ENCODE data around the gene DLK1. TPM values are rescaled to one million over a fixed set of nuclear protein-coding genes. Genes with fewer than 3 reads are reported as not detected.

Gene DLK1
- polyA plus RNA-seq, 1 donor (not counting 4 experiments of a cell fraction or from before 2014, with no cell fraction given) = not detected

DNA sequence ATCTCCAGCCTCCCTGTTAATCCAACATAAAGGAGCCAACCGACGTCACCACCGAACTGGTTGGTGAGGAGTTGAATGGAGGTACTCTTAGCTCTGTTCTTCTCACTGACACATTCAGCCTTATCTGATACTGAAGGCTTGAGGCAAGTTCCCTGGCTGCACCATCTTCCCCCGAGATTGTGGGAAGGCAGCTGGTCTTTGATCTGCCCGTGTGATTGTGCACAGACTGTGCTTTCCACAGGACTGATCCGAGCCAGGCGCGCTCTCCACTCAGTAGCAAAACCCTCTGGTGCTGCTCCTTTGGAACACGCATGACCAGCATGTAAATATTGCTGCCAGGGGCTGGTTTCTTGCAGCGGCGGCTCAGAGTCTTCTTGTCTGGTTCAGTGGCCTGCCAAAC lies 30.1 kb upstream of the DLK1 start:
- Histone ChIP-seq H3K27me3 (ENCODE audit: control insufficient read depth, extremely low read depth, insufficient read depth, low read length) (no peaks in the 10 kb centered on the region), H3K79me2 (ENCODE audit: control insufficient read depth, insufficient read depth, low read length) (no peaks in the 10 kb centered on the region), H3K4me2 (ENCODE audit: control insufficient read depth, extremely low read depth, insufficient read depth, low read depth, low read length) (no peak overlapping the region), H3K4me3 (ENCODE audit: control insufficient read depth in 2 of 3, extremely low read depth in 1 of 3, insufficient read depth in 2 of 3, low read depth in 1 of 3, low read length in 3 of 3) (no peak overlapping the region), H3K9me3 (ENCODE audit: control insufficient read depth, low read depth, low read length) (no peaks in the 10 kb centered on the region), H3K4me1 (ENCODE audit: control insufficient read depth, extremely low read depth, insufficient read depth, low read length) (peaks cover 31% of the 10 kb centered on the region), H3K27ac (ENCODE audit: control insufficient read depth, insufficient read depth, low read length) (no peak overlapping the region), H3K9ac (ENCODE audit: control insufficient read depth, extremely low read depth, insufficient read depth, low read length) (no peak overlapping the region), H4K20me1 (ENCODE audit: control insufficient read depth, extremely low read depth, insufficient read depth, low read length) (no peaks in the 10 kb centered on the region), H3K9me1 (ENCODE audit: control insufficient read depth, extremely low read depth, insufficient read depth, low read length) (no peaks in the 10 kb centered on the region), H3K36me3 (ENCODE audit: control insufficient read depth in 2 of 2, extremely low read depth in 1 of 2, insufficient read depth in 2 of 2, low read length in 2 of 2) (no peaks in the 10 kb centered on the region), H2AFZ (ENCODE audit: control insufficient read depth, low read length) (peak overlapping the region; percentile 20)
- no peak for FAIRE-seq
- TF ChIP-seq, protein P1, sequence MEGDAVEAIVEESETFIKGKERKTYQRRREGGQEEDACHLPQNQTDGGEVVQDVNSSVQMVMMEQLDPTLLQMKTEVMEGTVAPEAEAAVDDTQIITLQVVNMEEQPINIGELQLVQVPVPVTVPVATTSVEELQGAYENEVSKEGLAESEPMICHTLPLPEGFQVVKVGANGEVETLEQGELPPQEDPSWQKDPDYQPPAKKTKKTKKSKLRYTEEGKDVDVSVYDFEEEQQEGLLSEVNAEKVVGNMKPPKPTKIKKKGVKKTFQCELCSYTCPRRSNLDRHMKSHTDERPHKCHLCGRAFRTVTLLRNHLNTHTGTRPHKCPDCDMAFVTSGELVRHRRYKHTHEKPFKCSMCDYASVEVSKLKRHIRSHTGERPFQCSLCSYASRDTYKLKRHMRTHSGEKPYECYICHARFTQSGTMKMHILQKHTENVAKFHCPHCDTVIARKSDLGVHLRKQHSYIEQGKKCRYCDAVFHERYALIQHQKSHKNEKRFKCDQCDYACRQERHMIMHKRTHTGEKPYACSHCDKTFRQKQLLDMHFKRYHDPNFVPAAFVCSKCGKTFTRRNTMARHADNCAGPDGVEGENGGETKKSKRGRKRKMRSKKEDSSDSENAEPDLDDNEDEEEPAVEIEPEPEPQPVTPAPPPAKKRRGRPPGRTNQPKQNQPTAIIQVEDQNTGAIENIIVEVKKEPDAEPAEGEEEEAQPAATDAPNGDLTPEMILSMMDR (optimal IDR thresholded peaks at IDR 0.05 in 1 of 3, IDR thresholded peaks at IDR 0.05 in 1 of 3, conservative IDR thresholded peaks at IDR 0.05 in 1 of 3; ENCODE audit: extremely low read depth in 1 of 3, insufficient read depth in 2 of 3, low read length in 3 of 3) = no peak
- TF ChIP-seq EZH2 (IDR thresholded peaks at IDR 0.05; ENCODE audit: low read length) = no peak
- DNase-seq (ENCODE audit: low read depth, low spot score) = no peak
- dilution Hi-C loops (cut with MboI; ENCODE audit: extremely low pct_ligation_motif_present, low sequenced_read_pairs) = no loop called here

DNA sequence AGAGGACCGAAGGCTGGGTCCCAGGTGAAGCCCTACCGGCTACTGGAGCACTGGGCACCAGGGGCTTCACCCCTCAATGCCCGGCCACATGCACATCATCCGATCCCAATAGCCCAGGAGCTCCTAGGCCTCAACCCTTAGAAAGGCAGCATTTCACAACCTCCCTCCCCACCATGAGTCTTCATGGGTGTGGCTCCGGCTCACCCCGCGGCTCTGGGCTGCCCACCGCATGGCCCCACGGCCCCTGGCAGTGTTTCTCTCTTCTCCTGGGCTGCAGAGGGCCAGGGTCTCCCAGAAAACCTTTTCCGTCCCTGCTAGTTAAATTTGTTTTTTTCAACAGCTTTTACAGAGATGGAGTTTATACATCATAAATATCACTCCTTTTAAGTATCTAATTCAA lies 28.6 kb upstream of the DLK1 start:
- Histone ChIP-seq H3K27me3 (ENCODE audit: control insufficient read depth, extremely low read depth, insufficient read depth, low read length) (no peaks in the 10 kb centered on the region), H4K20me1 (ENCODE audit: control insufficient read depth, extremely low read depth, insufficient read depth, low read length) (no peaks in the 10 kb centered on the region), H3K9ac (ENCODE audit: control insufficient read depth, extremely low read depth, insufficient read depth, low read length) (no peak overlapping the region), H2AFZ (ENCODE audit: control insufficient read depth, low read length) (no peak overlapping the region), H3K36me3 (ENCODE audit: control insufficient read depth in 2 of 2, extremely low read depth in 1 of 2, insufficient read depth in 2 of 2, low read length in 2 of 2) (no peaks in the 10 kb centered on the region), H3K4me1 (ENCODE audit: control insufficient read depth, extremely low read depth, insufficient read depth, low read length) (peaks cover 17% of the 10 kb centered on the region), H3K4me2 (ENCODE audit: control insufficient read depth, extremely low read depth, insufficient read depth, low read depth, low read length) (no peak overlapping the region), H3K79me2 (ENCODE audit: control insufficient read depth, insufficient read depth, low read length) (no peaks in the 10 kb centered on the region), H3K4me3 (ENCODE audit: control insufficient read depth in 2 of 3, extremely low read depth in 1 of 3, insufficient read depth in 2 of 3, low read depth in 1 of 3, low read length in 3 of 3) (no peak overlapping the region), H3K27ac (ENCODE audit: control insufficient read depth, insufficient read depth, low read length) (no peak overlapping the region), H3K9me3 (ENCODE audit: control insufficient read depth, low read depth, low read length) (no peaks in the 10 kb centered on the region), H3K9me1 (ENCODE audit: control insufficient read depth, extremely low read depth, insufficient read depth, low read length) (no peaks in the 10 kb centered on the region)
- TF ChIP-seq EZH2 (IDR thresholded peaks at IDR 0.05; ENCODE audit: low read length) = no peak
- TF ChIP-seq, protein P1 (optimal IDR thresholded peaks at IDR 0.05 in 1 of 3, IDR thresholded peaks at IDR 0.05 in 1 of 3, conservative IDR thresholded peaks at IDR 0.05 in 1 of 3; ENCODE audit: extremely low read depth in 1 of 3, insufficient read depth in 2 of 3, low read length in 3 of 3) = no peak
- no peak for FAIRE-seq
- no peak for DNase-seq (ENCODE audit: low read depth, low spot score)
- dilution Hi-C loops (cut with MboI; ENCODE audit: extremely low pct_ligation_motif_present, low sequenced_read_pairs) = no loop called here
